Measurements from ENCODE around the gene UBE2I.
"Not testable (repeated sequence)": the region's sequence is repeated elsewhere in the genome, so short reads cannot be mapped to it uniquely, and the experiment has no call there.

Gene UBE2I

GRCh38 chr16:1314399-1315068, 5.1 kb downstream of the UBE2I start:
- no peak for DNase-seq

- DNase-seq = no peak
Observed at GRCh38 chr16:1315081-1316032, 5.9 kb downstream of the UBE2I start.

GRCh38 chr16:1316033-1316405, 6.6 kb downstream of the UBE2I start:
- no peak for DNase-seq

GRCh38 chr16:1317479-1318267, 8.2 kb downstream of the UBE2I start:
- DNase-seq = no peak

- no peak for DNase-seq
Observed at GRCh38 chr16:1318268-1318545, 8.8 kb downstream of the UBE2I start.

- DNase-seq = no peak
Observed at GRCh38 chr16:1319041-1319440, 9.6 kb downstream of the UBE2I start.

- no peak for DNase-seq
Observed at GRCh38 chr16:1320097-1320496, 10.7 kb downstream of the UBE2I start.

GRCh38 chr16:1320658-1321240, 11.3 kb downstream of the UBE2I start:
- DNase-seq = no peak

- DNase-seq = no peak
Observed at GRCh38 chr16:1322407-1322806, 13.0 kb downstream of the UBE2I start.

GRCh38 chr16:1323296-1324239, 14.1 kb downstream of the UBE2I start:
- DNase-seq = no peak

- DNase-seq = no peak
Observed at GRCh38 chr16:1324286-1324826, 14.9 kb downstream of the UBE2I start.

- DNase-seq = no peak
Observed at GRCh38 chr16:1325261-1325660, 15.8 kb downstream of the UBE2I start.

- no peak for DNase-seq
Observed at GRCh38 chr16:1325673-1326371, 16.4 kb downstream of the UBE2I start.

- DNase-seq = no peak
Observed at GRCh38 chr16:1326391-1326790, 17.0 kb downstream of the UBE2I start.

GRCh38 chr16:1326946-1327618, 17.6 kb downstream of the UBE2I start:
- DNase-seq = no peak

GRCh38 chr16:1327619-1327947, 18.1 kb downstream of the UBE2I start:
- DNase-seq = no peak

- not testable (repeated sequence) for DNase-seq
Observed at GRCh38 chr16:1328136-1328535, 18.7 kb downstream of the UBE2I start.

- DNase-seq = not testable (repeated sequence)
Observed at GRCh38 chr16:1328961-1329360, 19.5 kb downstream of the UBE2I start.

- no peak for DNase-seq
Observed at GRCh38 chr16:1330260-1330914, 21.0 kb downstream of the UBE2I start.
